Esophagus mucosa (tissue), 1 donor: Measurements from ENCODE around the gene CFAP298. TPM values are rescaled to one million over a fixed set of nuclear protein-coding genes. Genes with fewer than 3 reads are reported as not detected.
"Not testable (repeated sequence)": the region's sequence is repeated elsewhere in the genome, so short reads cannot be mapped to it uniquely, and the experiment has no call there.

ENCODE experiments used
- ATAC-seq: fragments of 200-7000 bp; cut with Tn5 transposase; one replicate; pipeline ENCODE4 v1.9.1; 2020
- total RNA-seq: library from RNA; stranded (reverse); gene quantifications from one replicate; pipeline ENCODE4 v1.2.4, GENCODE V29; 2023
- donor health status: DM: yes; HTN: yes; CAD: no.

CFAP298 gene
- total RNA-seq, 1 donor from 2014 or later, result 21.9 TPM

DNA sequence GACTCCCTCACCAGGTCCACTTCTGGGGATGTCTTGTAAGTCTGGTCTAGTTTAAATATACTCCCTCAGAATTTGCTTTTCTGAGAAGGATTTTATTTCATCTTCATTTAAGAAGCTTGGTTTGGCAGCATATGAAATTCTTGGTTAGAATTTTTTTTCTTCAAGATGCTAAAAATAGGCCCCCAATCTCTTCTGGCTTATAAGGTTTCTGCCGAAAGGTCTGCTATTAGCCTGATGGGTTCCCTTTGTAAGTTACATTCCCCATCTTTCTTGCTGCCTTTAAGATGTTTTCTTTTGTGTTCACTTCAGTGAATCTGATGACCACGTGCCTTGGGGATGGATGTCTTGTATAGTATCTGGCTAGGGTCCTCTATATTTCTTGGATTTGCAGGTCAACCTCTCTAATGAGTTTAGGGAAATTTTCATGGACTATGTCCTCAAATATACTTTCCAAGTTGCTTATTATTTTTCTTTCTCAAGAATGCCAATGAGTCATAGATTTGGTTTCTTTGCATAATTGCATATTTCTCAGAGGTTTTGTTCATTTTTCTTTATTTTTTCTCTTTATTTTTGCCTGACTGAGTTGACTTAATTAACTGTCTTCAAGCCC is 46.2 kb downstream of the CFAP298 start:
- ATAC-seq, result no peak

GRCh38 chr21:32562915-32563314 is 49.3 kb downstream of the CFAP298 start:
- ATAC-seq, result no peak

- no peak for ATAC-seq
These were observed 49.8 kb downstream of the CFAP298 start for GRCh38 chr21:32562426-32562825.

DNA sequence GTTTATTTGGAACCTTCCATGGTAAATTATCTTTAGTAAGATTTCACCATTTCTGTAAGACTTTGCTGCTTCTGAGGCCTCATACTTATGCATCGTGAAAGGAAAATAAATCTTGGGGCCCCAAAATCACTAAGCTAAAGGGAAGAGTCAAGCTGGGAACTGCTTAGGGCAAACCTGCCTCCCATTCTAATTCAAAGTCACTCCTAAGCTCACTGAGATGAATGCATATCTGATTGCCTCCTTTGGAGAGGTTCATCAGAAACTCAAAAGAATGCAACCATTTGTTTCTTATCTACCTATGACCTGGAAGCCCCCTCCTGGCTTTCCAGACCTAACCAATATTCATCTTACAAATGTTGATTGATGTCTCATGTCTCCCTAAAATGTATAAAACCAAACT is 50.7 kb downstream of the CFAP298 start:
- not testable (repeated sequence) for ATAC-seq

- no peak for ATAC-seq
These were observed 51.3 kb downstream of the CFAP298 start for GRCh38 chr21:32560896-32561295.

GRCh38 chr21:32559006-32559610 is 53.1 kb downstream of the CFAP298 start:
- ATAC-seq, result no peak

DNA sequence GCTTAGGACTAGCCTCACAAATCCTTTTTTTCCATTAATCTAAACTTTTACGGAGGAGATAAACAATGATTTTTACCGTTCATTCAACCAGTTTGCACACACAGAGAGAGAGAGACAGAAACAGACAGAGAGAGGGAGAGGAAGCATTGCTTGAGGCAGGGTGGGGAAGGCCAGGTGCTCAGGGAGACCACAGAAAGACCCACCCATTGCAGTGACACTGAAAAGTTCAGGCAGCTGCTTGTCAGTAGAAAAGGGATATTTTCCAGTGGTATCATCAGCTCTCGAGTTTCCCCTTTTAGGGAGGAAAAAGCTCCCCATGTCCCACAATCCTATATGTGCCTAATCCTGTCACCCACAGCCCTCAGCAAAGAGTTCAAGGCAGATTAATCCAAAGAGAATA is 54.1 kb downstream of the CFAP298 start:
- ATAC-seq, result no peak

DNA sequence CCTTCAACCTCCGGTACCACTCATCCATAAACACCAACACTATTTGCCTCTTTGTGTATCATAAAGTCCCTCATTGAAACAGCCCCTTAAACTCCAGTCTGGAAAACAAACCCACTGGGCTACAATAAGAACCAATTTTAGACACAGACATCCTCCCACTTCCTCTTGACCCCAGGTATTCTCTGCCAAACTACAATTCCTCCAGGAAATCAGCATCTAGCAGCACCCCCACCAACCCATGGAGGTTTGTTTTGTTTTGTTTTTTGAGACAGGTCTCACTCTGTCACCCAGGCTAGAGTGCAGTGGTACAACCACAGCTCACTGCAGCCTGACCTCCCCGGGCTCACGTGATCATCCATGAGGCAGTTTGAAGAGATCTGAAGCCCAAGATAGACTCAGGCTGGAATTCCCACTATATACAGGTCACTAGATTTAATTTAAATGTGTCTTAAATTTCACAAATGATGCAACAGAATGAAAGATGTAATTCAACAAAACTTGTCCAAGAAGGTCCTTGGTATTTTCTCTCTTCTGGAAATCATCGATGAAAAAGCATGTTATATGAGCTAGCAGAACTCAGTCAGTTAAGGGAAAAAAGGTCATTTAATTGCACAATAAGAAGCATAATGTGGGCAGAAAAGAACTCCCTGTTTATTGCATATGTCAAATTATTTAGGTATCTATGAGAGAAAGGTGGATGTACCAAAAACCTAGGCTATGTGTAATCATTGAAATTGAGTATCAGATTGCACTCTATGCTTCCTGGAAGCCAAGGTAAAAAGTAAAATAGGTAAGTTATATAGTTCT is 57.1 kb downstream of the CFAP298 start:
- ATAC-seq, result no peak

DNA sequence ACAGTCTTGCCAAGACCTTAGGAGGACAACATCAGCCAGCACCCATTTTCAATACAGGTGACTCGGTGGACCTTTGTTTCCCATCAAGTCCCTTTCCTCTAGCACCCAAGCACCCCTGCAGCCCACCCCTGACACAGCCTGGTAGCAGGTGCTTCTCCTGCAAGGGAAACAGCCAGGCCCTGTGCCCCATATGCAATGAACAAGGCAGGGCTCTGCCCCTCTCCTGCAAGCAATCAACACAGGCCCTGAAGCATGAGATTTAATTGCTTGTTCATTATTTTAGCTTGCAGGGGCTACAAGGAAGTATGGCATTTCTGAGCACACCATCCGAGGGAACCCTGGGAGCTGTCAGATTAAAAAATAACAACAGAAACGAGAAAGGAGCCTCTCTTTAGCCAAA is 62.3 kb downstream of the CFAP298 start:
- ATAC-seq, result no peak

DNA sequence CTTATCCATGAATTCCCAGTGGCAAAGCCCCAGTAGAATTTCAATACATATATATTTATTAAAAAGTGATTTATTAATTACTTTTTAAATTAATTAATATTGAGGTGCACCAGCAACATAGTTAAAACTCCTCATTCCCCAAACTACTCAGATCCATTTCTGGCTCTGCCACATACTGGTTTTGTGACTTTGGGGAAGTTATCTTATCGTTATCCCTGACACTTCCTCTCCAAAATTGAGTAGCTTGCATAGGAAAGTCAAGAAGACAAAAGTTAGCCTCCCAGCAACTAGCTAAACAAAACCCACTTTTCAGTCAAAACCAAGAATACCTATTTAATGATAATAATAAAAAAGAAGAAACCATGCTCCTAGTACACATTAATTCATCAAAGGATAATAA is 62.7 kb downstream of the CFAP298 start:
- ATAC-seq, result no peak

Other genes starting within 250 kb of the CFAP298 start
- 14.8 TPM for gene URB1, start 219.4 kb downstream of the CFAP298 start, total RNA-seq
- 23.8 TPM for gene EVA1C, start 199.7 kb downstream of the CFAP298 start, total RNA-seq
- gene TCP10L, start 26.9 kb downstream of the CFAP298 start, total RNA-seq, result not detected
- 4.9 TPM for gene SYNJ1, start 115.6 kb upstream of the CFAP298 start, total RNA-seq
- gene PAXBP1, start 159.4 kb upstream of the CFAP298 start, total RNA-seq, result 16.5 TPM